Right forelimb (tissue), 1 donor: ENCODE measurements around the gene TPM4.

Experiments
- DNase-seq: peaks from one replicate; pipeline ENCODE4 v3.0.0-alpha.2; 2018

Gene TPM4

DNA sequence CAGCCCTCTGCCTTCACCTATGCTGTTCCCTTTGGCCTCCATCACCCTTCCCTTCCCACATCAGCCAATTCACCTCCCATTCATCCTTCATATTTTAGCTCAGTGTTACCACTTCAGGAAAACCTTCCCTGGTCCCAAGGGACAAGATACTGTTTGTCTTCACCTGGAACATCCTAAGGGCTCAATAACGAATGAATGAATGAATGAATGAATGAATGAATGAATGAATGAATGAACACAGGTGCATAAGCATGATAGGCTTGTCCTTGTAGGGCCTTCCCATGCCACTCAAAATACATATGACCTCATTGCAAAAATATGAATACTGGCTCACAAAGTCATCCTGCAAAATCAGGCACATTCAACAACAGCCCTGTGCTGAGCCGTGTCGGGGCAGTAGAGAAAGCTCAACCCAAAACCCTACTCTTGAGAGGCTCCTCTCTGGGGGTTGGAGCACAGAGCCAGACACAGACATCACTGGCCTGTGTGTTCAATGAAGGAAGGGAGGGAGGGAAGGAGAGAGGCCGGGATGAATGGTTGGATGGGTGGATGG is 33.7 kb upstream of the TPM4 start:
- DNase-seq, result no peak

- no peak for DNase-seq
Observed at GRCh38 chr19:16043156-16043757, 33.0 kb upstream of the TPM4 start.

DNA sequence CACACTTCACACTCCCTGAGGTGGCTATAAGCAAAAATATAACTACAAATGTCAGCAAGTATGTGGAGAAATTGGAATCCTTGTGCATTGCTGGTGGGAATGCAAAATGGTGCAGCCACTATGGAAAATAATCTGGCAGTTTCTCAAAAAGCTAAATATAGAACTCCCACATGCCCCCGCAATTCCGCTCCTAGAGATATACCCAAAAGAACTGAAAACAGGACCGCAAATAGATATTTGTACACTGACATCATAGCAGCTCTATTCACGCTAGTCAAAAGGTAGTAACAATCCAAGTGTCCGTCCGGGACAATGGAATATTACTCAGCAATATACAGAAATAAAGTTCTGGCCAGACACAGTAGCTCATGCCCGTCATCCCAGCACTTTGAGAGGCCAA is 31.5 kb upstream of the TPM4 start:
- DNase-seq, result no peak

- DNase-seq, result no peak
Observed at GRCh38 chr19:16045171-16045570, 31.1 kb upstream of the TPM4 start.

DNA sequence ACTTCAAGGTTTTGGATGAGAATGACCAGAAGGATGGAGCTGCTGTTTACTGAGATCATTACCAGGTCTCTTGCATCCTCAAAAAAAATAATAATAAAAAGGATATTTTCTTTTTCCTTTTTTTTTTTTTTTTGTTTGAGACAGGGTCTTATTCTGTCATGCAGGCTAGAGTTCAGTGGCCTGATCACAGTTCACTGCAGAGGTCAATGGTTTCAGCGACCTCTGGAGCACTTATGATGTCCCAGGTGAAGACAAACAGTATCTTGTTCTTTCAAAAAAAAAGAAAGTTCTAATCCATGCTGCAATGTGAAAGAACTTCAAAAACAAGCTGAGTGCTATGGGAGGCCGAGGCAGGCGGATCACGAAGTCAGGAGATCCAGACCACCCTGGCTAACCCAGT is 30.4 kb upstream of the TPM4 start:
- DNase-seq, result no peak

- no peak for DNase-seq
Observed at GRCh38 chr19:16048583-16048982, 27.7 kb upstream of the TPM4 start.

GRCh38 chr19:16051254-16052025 is 24.9 kb upstream of the TPM4 start:
- no peak for DNase-seq

GRCh38 chr19:16052353-16052752 is 23.9 kb upstream of the TPM4 start:
- DNase-seq, result no peak

DNA sequence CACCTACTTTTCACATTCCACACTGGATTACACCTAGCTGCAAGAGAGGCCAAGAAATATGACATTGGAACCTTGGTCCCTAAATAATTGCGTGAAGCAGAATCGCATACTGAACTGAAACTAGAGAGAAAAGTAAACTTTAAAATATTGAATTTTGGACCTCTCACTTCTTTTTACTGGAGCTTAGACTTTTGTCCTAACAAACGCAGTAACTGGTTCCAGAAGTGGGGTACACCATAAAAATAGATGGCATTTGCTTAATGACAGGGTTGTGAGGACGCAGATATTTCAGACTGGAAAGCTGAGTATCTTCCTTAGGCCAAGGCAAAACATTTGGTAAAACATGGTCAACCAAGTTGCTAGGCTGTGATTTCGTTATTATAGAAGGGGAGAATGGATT is 19.2 kb upstream of the TPM4 start:
- no peak for DNase-seq

GRCh38 chr19:16060294-16060693 is 16.0 kb upstream of the TPM4 start:
- no peak for DNase-seq

- DNase-seq, result no peak
Observed at GRCh38 chr19:16061943-16062342, 14.4 kb upstream of the TPM4 start.

DNA sequence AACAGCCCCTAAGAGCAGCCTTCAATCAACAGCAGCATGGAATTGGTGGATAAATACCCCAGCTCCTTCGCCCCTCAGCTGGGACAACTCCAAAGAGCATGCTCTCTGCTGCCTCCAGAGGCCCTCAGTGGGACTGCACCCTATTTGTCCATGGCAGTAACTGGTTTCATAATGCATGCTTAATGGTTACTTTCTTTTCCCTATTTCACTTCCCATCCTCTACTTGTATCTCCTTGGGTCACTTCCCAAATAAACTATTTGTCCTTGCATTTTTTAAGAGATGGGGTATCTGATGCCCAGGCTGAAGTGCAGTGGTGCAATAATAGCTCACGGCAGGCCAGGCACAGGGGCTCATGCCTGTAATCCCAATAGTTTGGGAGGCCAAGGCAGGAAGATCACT is 13.5 kb upstream of the TPM4 start:
- DNase-seq, result no peak

GRCh38 chr19:16064209-16064889 is 11.9 kb upstream of the TPM4 start:
- no peak for DNase-seq

GRCh38 chr19:16066611-16067104 is 9.6 kb upstream of the TPM4 start:
- DNase-seq, result no peak

DNA sequence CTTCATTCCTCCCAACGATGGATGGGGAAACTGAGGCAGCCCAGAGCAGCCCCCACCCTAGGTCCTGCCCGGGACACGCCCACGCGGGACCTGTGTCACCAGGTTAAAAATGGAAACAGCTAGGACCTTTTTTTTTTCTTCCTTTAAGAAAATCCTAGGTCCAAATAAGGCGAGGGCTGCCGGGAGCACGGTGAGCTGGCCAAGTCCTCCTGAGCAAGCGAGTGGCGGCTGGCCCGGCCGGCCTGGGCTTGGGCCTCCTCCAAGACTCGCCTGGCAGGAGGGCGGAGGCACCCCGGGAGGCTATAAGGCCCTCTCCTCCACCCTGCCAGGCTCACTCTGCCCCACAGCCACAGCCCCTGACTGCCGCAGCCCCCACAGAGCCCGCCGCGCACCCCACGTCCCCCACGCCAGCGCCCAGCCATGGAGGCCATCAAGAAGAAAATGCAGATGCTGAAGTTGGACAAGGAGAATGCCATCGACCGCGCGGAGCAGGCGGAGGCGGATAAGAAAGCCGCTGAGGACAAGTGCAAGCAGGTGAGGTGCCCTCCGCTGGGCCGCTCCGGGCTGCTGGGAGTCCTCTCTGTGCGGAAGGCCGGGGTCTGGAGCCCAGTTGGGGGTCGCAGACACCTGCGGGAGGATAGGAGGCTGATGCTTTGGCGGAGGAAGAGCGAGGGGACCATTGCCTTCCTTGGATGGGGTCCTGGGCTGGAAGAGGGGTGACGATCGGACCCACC is 8.9 kb upstream of the TPM4 start:
- DNase-seq, result no peak

- no peak for DNase-seq
Observed at GRCh38 chr19:16068696-16069259, 7.5 kb upstream of the TPM4 start.

DNA sequence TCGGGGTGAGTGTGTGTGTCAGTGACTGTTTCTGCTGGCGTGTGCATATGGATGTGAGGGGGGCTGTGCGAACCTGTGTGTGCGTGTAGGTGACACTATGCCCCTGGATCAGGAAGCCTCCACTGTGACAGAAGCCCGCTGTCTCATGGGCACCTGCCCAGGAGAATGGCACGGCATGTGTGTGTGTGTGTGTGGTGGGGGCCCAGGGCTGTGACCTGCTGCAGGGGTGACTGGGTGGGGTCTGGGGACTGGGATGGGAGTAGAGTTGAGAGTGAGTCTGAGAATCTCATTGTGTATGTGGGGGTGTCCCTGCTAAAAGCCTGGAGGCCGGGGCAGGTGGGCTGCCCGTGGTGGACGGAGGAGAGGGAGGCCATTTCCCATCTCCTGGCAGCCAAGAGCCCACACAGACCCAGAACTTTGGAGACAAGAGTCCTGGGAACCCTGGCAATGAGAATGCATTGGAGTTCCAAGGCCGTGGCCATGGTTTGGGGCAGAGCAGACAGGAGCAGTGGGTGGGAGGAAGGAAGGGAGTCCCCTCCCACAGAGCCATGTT is 6.4 kb upstream of the TPM4 start:
- no peak for DNase-seq

- no peak for DNase-seq
Observed at GRCh38 chr19:16070366-16070990, 5.8 kb upstream of the TPM4 start.

- no peak for DNase-seq
Observed at GRCh38 chr19:16071072-16071691, 5.1 kb upstream of the TPM4 start.

- DNase-seq, result no peak
Observed at GRCh38 chr19:16073481-16073880, 2.8 kb upstream of the TPM4 start.

GRCh38 chr19:16073988-16074387 is 2.3 kb upstream of the TPM4 start:
- no peak for DNase-seq
